Measurements from ENCODE around the gene ZNF157.

Gene ZNF157

DNA sequence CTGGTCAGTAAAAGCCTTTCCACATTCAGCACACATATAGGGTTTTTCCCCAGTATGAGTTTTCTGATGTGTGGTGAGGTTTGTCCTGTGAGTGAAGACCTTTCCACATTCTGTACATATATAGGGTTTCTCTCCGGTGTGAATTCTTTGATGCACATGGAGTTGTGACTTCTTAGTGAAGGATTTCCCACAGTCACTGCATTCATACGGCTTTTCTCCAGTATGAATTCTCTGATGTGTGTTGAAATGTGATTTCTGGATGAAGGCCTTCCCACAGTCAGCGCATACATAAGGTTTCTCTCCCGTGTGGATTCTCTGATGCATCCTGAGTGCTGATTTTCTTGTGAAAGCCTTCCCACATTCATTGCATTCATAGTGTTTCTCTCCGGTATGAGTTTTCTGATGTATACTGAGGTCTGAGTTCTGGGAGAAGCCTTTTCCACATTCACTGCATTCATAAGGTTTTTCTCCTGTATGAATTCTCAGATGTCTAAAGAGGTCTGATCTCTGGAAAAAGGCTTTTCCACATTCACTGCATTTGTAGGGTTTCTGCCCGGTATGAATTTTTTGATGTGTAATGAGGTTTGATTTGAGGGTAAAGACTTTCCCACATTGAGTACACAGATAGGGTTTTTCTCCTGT, 77.9 kb downstream of the ZNF157 start:
- no peak for DNase-seq

GRCh38 chrX:47452112-47452511, 81.7 kb downstream of the ZNF157 start:
- DNase-seq, result no peak

DNA sequence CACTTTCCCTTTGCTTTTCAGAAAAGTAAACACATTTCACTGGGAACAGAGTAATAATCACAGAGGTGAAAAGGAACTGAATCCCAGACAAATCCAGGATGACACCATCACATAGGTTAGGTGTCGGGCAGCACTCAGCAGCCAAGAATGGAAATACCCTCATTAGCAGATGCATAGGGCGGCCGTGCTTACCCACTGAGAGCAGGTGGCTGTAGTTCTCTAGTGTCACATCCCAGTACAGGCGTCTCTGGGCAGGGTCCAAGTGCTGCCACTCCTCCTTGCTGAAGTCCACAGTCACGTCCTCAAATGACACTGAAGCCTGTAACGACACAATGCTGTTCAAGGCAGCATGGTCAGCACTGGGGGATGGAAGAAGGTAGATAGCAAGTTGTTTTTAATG, 85.7 kb downstream of the ZNF157 start:
- no peak for DNase-seq

GRCh38 chrX:47458528-47458927, 88.2 kb downstream of the ZNF157 start:
- DNase-seq, result no peak

DNA sequence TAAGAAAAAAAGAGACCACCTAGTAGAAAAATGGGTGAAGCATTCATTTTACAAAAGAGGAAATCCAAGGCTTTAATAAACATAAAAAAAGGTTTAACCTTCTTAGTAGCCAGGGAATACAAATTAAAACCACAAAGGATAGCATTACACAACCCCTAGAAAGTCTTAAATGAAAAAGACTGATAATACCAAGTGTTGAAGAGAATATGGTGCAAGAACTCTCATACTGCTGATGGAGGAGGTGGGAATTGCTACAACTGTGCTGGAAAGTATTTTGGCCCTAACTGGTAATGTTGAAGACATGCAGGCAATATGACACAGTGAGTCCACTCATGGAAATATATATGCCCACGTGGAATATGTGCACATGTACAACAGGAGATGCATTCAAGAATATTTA, 90.2 kb downstream of the ZNF157 start:
- no peak for DNase-seq
